Measurements from ENCODE around the gene EDN2.

Gene EDN2

GRCh38 chr1:41504114-41505035 is 19.9 kb upstream of the EDN2 start:
- TF ChIP-seq EZH2phosphoT487 (conservative IDR thresholded peaks at IDR 0.05; ENCODE audit: low read length) = no peak
- TF ChIP-seq, protein P1, sequence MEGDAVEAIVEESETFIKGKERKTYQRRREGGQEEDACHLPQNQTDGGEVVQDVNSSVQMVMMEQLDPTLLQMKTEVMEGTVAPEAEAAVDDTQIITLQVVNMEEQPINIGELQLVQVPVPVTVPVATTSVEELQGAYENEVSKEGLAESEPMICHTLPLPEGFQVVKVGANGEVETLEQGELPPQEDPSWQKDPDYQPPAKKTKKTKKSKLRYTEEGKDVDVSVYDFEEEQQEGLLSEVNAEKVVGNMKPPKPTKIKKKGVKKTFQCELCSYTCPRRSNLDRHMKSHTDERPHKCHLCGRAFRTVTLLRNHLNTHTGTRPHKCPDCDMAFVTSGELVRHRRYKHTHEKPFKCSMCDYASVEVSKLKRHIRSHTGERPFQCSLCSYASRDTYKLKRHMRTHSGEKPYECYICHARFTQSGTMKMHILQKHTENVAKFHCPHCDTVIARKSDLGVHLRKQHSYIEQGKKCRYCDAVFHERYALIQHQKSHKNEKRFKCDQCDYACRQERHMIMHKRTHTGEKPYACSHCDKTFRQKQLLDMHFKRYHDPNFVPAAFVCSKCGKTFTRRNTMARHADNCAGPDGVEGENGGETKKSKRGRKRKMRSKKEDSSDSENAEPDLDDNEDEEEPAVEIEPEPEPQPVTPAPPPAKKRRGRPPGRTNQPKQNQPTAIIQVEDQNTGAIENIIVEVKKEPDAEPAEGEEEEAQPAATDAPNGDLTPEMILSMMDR (IDR thresholded peaks at IDR 0.05; ENCODE audit: insufficient read depth, low read length, poor library complexity, severe bottlenecking) = no peak
- Histone ChIP-seq H3K27ac (ENCODE audit: low read depth, low read length) (no peak overlapping the region), H3K27me3 (ENCODE audit: low read length) (no peaks in the 10 kb centered on the region), H3K9ac (ENCODE audit: low read length) (no peak overlapping the region), H3K79me2 (ENCODE audit: insufficient read depth, low read length) (no peaks in the 10 kb centered on the region), H3K9me3 (ENCODE audit: insufficient read depth, low read length) (no peaks in the 10 kb centered on the region), H2AFZ (ENCODE audit: low read depth, low read length, severe bottlenecking) (no peak overlapping the region), H3K36me3 (ENCODE audit: low read length) (no peaks in the 10 kb centered on the region), H3K4me3 (ENCODE audit: insufficient read depth, low read length, poor library complexity, severe bottlenecking) (no peak overlapping the region), H3K4me2 (ENCODE audit: low read depth, low read length, poor library complexity, severe bottlenecking) (no peak overlapping the region), H4K20me1 (ENCODE audit: low read depth, low read length) (no peaks in the 10 kb centered on the region), H3F3A (ENCODE audit: insufficient read depth) (no peaks in the 10 kb centered on the region), H3K9me2 (replicated peaks; ENCODE audit: insufficient read depth, low read length) (no peaks in the 10 kb centered on the region)

GRCh38 chr1:41503538-41504113 is 19.1 kb upstream of the EDN2 start:
- Histone ChIP-seq H2AFZ (ENCODE audit: low read depth, low read length, severe bottlenecking) (no peak overlapping the region), H3K27me3 (ENCODE audit: low read length) (no peaks in the 10 kb centered on the region), H3K36me3 (ENCODE audit: low read length) (no peaks in the 10 kb centered on the region), H3K4me2 (ENCODE audit: low read depth, low read length, poor library complexity, severe bottlenecking) (no peak overlapping the region), H3K9me2 (replicated peaks; ENCODE audit: insufficient read depth, low read length) (no peaks in the 10 kb centered on the region), H3K27ac (ENCODE audit: low read depth, low read length) (no peak overlapping the region), H3K9ac (ENCODE audit: low read length) (no peak overlapping the region), H4K20me1 (ENCODE audit: low read depth, low read length) (no peaks in the 10 kb centered on the region), H3F3A (ENCODE audit: insufficient read depth) (no peaks in the 10 kb centered on the region), H3K79me2 (ENCODE audit: insufficient read depth, low read length) (no peaks in the 10 kb centered on the region), H3K9me3 (ENCODE audit: insufficient read depth, low read length) (no peaks in the 10 kb centered on the region), H3K4me3 (ENCODE audit: insufficient read depth, low read length, poor library complexity, severe bottlenecking) (no peak overlapping the region)
- no peak for TF ChIP-seq EZH2phosphoT487 (conservative IDR thresholded peaks at IDR 0.05; ENCODE audit: low read length)
- TF ChIP-seq, protein P1 (IDR thresholded peaks at IDR 0.05; ENCODE audit: insufficient read depth, low read length, poor library complexity, severe bottlenecking) = no peak

- TF ChIP-seq, protein P1 (IDR thresholded peaks at IDR 0.05; ENCODE audit: insufficient read depth, low read length, poor library complexity, severe bottlenecking) = no peak
- no peak for TF ChIP-seq EZH2phosphoT487 (conservative IDR thresholded peaks at IDR 0.05; ENCODE audit: low read length)
- Histone ChIP-seq H3K4me3 (ENCODE audit: insufficient read depth, low read length, poor library complexity, severe bottlenecking) (no peak overlapping the region), H3K4me2 (ENCODE audit: low read depth, low read length, poor library complexity, severe bottlenecking) (no peak overlapping the region), H3K9me3 (ENCODE audit: insufficient read depth, low read length) (no peaks in the 10 kb centered on the region), H2AFZ (ENCODE audit: low read depth, low read length, severe bottlenecking) (no peak overlapping the region), H3K27me3 (ENCODE audit: low read length) (no peaks in the 10 kb centered on the region), H3K9ac (ENCODE audit: low read length) (no peak overlapping the region), H3F3A (ENCODE audit: insufficient read depth) (no peaks in the 10 kb centered on the region), H3K9me2 (replicated peaks; ENCODE audit: insufficient read depth, low read length) (no peaks in the 10 kb centered on the region), H3K79me2 (ENCODE audit: insufficient read depth, low read length) (no peaks in the 10 kb centered on the region), H3K27ac (ENCODE audit: low read depth, low read length) (no peak overlapping the region), H4K20me1 (ENCODE audit: low read depth, low read length) (no peaks in the 10 kb centered on the region), H3K36me3 (ENCODE audit: low read length) (no peaks in the 10 kb centered on the region)
Observed at GRCh38 chr1:41502912-41503311, 18.4 kb upstream of the EDN2 start.
